Vagina (tissue), 2 donors: Measurements from ENCODE around the gene DNER.

Experiments
- CTCF ChIP-seq, 3 experiments: fragments of 450-650 bp in 2 of 3; fragments of 200-600 bp in 1 of 3; sonication (generic) in 1 of 3; IDR thresholded peaks; one replicate each; pipeline ENCODE4 v1.5.1; 2017 to 2019; ENCODE audit warnings: antibody characterized with exemption in 3 of 3, mild to moderate bottlenecking in 2 of 3, moderate library complexity in 2 of 3
- POLR2AphosphoS5 ChIP-seq, 2 donors: sonication (generic); formaldehyde crosslinking; IDR thresholded peaks; one replicate each; pipeline ENCODE4 v1.9.0; 2017; ENCODE audit warnings: antibody characterized with exemption in 2 of 2, mild to moderate bottlenecking in 2 of 2, low read depth in 1 of 2; ENCODE audit not compliant: insufficient read depth in 1 of 2

GRCh38 chr2:229695961-229696360, 18.4 kb downstream of the DNER start:
- TF ChIP-seq POLR2AphosphoS5 (IDR thresholded peaks at IDR 0.05; ENCODE audit: insufficient read depth in 1 of 2, low read depth in 1 of 2) (no peak), CTCF (IDR thresholded peaks at IDR 0.05) (no peak)
